Measurements from ENCODE around the gene PTPRS. TPM values are rescaled to one million over a fixed set of nuclear protein-coding genes. Genes with fewer than 3 reads are reported as not detected.

The PTPRS gene
- total and polyA plus RNA-seq, 2 of the 13 experiments (the other 11 are each of a cell fraction or from before 2014, with no cell fraction given) = 32.7 to 43.9 TPM

- H3K36me3 ChIP-seq (replicated peaks in 1 of 2; ENCODE audit: control insufficient read depth in 1 of 2, insufficient read depth in 2 of 2, low read length in 2 of 2) = no peaks in the 10 kb centered on the region
- CTCF ChIA-PET (ENCODE audit: low intra/inter-chr PET ratio, low total read pairs) = no interaction called here
- ATAC-seq = no peak
- in situ Hi-C loops (cut with HindIII; ENCODE audit: extremely low pct_ligation_motif_present, low pct_unique_long_range_greater_than_20kb) (no loop called here), intact Hi-C loops (cut with micrococcal nuclease; ENCODE audit: unreplicated experiment) (no loop called here)
- no peak for FAIRE-seq
- WGBS (ENCODE audit: low lambda C conversion rate) = 60% methylated on average over 9 of the region's 9 CpGs
- H3K4me1 ChIP-seq (ENCODE audit: insufficient read depth, low read length) = no peaks in the 10 kb centered on the region
- H4K20me1 ChIP-seq (ENCODE audit: insufficient read depth, low read length) = no peaks in the 10 kb centered on the region
- H3K27ac ChIP-seq (ENCODE audit: extremely low read length, insufficient read depth, low read length) = no peak overlapping the region
- POLR2A ChIA-PET = no interaction called here
- BruUV-seq (replicated peaks) = no TSS peak
- H3K79me2 ChIP-seq (ENCODE audit: insufficient read depth, low read length) = no peaks in the 10 kb centered on the region
- no peak for DNase-seq (ENCODE audit: low spot score)
- no peak overlapping the region for H3K9ac ChIP-seq (ENCODE audit: insufficient read depth, low read depth, low read length)
- no peak overlapping the region for H2AFZ ChIP-seq (ENCODE audit: low read length)
- TF ChIP-seq ZBTB40 (IDR thresholded peaks at IDR 0.05) = peak; percentile 14; the same call in 1 of the 2 replicates
- TF ChIP-seq ZBTB40 (CRISPR knock-in tag; IDR thresholded peaks at IDR 0.05) = peak; percentile 87
- TF ChIP-seq ZNF644 (CRISPR knock-in tag; IDR thresholded peaks at IDR 0.05; ENCODE audit: low read depth) = no peak
- H3K4me2 ChIP-seq (ENCODE audit: low read depth, low read length) = no peak overlapping the region
- no peaks in the 10 kb centered on the region for H3K27me3 ChIP-seq (ENCODE audit: control insufficient read depth in 1 of 2, insufficient read depth in 2 of 2, low read length in 2 of 2)
- H3K4me3 ChIP-seq (replicated peaks in 1 of 3; ENCODE audit: insufficient read depth in 1 of 3, low read depth in 2 of 3, low read length in 3 of 3) = no peak overlapping the region
- peaks cover 12% of the 10 kb centered on the region for H3K9me3 ChIP-seq (ENCODE audit: low read length)
Measured at GRCh38 chr19:5380215-5380919, 39.8 kb upstream of the PTPRS start.

All from HepG2 (cell line).